H4 (cell line): ENCODE results near the gene PLCB1. TPM values are rescaled to one million over a fixed set of nuclear protein-coding genes. Genes with fewer than 3 reads are reported as not detected.
"Not testable (repeated sequence)": the region's sequence is repeated elsewhere in the genome, so short reads cannot be mapped to it uniquely, and the experiment has no call there.

ENCODE experiments used
- DNase-seq: peaks from one replicate; pipeline ENCODE4 v3.0.0-alpha.2; 2015; ENCODE audit warnings: low spot score
- total RNA-seq: library from RNA; depleted of rRNA; stranded (reverse); fragments of >200 nt; shearing (Covaris generic); gene quantifications from 2 replicates; pipeline ENCODE4 v1.2.3, GENCODE V29; 2014

Gene PLCB1
- total RNA-seq, 1 experiment from 2014 or later: 9.0 TPM

GRCh38 chr20:8602389-8603116 is 470.5 kb downstream of the PLCB1 start:
- peak; percentile 9 for DNase-seq

GRCh38 chr20:8608470-8608869 is 476.4 kb downstream of the PLCB1 start:
- no peak for DNase-seq

DNA sequence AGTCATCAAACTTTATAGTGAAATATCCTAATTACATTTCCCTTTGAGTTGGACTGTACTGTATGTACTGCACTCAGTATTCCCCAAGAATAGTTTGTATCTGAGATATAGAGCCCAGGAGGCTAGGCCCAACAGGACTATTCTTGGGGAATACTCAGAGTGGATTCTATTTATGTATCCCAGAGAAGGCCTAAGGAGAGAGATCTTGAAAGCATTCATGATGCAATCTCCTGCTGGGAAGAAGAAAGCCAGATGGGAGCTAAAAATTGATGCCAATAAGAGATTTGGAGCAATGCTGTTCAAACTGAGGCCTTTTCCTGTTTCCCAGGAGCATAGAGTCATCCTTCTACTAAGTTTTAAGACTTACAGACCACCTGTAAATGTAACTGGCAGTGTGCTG is 484.7 kb downstream of the PLCB1 start:
- DNase-seq: no peak

- no peak for DNase-seq
Measured at GRCh38 chr20:8621001-8621400, 488.9 kb downstream of the PLCB1 start.

- DNase-seq: no peak
Measured at GRCh38 chr20:8624046-8624445, 492.0 kb downstream of the PLCB1 start.

DNA sequence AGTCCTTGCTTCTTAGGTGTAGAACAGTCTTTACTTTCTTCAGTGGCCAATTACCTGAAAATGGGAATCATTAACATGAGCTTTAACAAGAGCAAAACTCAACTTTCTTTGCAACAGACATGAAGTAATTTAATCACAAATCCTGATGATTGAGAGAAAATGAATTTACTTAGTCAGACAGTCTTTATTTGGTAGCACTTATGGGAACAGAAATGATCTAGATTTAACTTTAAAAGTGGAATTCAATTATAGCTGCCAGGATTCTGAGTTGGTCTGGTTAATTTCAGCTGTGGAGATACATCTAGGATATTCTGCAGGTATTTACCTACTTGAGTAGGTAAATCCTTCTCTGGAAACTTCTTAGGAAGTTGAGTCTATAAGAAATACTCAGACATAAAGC is 492.6 kb downstream of the PLCB1 start:
- no peak for DNase-seq

DNA sequence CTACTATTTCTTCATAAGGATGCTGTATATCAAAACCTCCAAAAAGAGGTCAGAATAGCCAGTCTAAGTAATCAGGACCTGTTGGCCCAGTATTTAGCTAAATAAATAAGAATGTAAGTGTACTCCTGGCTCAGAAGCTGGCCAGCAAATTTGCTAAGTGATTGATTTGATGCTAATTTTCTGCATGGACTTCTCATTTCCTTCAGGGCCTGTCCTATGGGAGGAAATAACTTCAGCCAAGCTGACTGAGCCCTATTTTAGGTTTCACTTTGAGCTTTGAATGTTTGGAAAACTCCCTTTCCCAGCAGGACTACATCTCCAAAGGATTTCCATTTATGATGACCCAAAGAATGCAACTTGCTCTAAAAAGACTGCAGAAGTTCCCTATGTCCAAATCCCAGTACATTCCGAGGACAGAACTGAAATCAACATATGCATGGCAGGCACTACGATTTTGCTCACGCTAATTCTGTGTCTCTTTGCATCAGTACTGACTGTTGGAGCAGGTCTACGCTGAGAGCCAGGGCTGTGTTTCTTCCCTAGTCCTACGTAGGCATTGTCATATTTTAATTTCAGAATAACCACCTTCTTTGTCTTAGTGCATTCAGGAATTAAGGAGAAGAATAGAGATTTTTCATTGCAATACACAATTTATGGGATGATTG is 495.4 kb downstream of the PLCB1 start:
- no peak for DNase-seq

GRCh38 chr20:8631271-8631670 is 499.2 kb downstream of the PLCB1 start:
- DNase-seq: no peak

DNA sequence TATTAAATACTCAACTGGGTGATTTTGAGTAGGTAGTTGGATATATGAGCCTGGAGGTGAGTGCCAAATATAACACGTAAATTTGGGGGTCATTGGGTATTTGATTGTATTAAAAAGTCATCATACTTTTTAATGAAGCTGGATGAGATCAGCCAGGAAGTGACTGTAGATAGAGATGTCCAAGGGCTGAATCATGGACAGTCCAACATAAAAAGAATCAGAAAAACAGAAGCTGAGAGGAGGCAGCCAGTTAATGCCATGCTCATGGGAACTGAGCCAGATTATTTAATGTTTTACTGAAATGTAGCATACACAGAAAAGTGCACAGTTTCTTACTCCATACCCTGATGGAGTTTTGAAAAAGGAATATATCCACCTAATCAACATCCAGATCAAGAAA is 501.3 kb downstream of the PLCB1 start:
- DNase-seq: no peak

GRCh38 chr20:8635048-8635572 is 503.0 kb downstream of the PLCB1 start:
- no peak for DNase-seq

- DNase-seq: no peak
Measured at GRCh38 chr20:8635837-8636236, 503.8 kb downstream of the PLCB1 start.

- no peak for DNase-seq
Measured at GRCh38 chr20:8639112-8639778, 507.2 kb downstream of the PLCB1 start.

- DNase-seq: no peak
Measured at GRCh38 chr20:8640461-8640860, 508.4 kb downstream of the PLCB1 start.

DNA sequence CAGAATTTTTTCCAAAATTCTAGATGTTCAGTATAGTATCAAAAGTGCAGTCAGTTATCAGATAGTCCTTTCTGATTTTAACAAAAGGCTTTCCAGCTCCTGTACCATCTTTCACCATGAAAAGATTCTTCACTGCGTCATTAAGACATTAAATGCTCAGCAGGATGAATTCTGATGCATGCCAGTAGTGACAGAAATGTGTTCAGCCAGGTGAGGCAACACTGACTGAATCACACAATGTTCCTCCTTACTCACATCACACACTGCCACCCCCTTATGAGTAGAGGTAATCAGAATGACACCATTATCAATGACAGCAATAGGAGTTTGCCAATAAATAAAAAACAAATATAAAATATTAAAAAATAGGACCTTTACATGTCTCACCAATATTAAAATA is 510.2 kb downstream of the PLCB1 start:
- no peak for DNase-seq

DNA sequence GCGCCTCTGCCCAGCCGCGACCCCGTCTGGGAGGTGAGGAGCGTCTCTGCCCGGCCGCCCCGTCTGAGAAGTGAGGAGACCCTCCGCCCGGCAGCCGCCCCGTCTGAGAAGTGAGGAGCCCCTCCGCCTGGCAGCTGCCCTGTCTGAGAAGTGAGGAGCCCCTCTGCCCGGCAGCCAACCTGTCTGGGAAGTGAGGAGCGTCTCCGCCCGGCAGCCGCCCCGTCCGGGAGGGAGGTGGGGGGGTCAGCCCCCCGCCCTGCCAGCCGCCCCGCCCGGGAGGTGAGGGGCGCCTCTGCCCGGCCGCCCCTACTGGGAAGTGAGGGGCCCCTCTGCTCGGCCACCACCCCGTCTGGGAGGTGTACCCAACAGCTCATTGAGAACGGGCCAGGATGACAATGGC is 512.4 kb downstream of the PLCB1 start:
- not testable (repeated sequence) for DNase-seq

DNA sequence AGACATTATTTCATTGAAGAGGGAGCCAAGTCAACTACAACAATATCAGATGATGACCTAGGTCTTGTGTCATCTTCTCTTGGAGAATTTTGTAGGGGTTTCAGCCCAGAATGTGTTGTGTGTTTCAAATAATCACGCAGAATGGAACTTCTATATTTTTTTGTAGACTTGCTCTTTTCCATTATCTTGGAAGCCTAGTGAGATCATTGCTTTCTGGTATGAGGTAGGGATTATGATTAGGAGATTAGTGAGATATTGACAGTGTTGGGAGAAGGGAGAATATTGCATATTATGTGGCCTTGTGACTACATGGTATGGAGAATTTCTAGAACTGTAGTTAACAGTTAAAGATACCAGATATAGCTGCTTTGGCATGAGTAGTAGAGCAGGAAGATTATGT is 513.3 kb downstream of the PLCB1 start:
- no peak for DNase-seq

GRCh38 chr20:8646033-8646441 is 514.0 kb downstream of the PLCB1 start:
- peak; percentile 25 for DNase-seq

- peak; percentile 24 for DNase-seq
Measured at GRCh38 chr20:8646716-8647115, 514.6 kb downstream of the PLCB1 start.

- DNase-seq: no peak
Measured at GRCh38 chr20:8647961-8648441, 515.9 kb downstream of the PLCB1 start.

GRCh38 chr20:8648466-8648865 is 516.4 kb downstream of the PLCB1 start:
- no peak for DNase-seq

DNA sequence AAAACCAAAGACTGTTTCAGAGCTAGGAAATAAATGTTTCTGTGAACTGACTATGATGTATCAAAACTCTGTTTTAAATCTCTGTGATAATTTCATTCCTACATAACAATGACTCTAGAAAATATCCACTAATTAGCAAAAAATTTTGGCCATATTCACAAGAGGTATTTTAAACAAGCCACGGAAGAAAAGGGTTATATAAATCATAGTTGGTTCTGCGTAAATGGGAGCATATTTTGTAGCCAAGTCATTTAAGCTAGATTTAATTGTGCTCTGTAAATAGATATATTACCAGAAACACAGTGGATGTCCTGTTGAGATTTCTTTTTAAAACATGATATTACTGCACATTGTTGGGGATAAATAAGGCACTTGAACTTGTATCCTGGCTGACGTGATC is 520.3 kb downstream of the PLCB1 start:
- DNase-seq: no peak

- DNase-seq: no peak
Measured at GRCh38 chr20:8654486-8654885, 522.4 kb downstream of the PLCB1 start.

- no peak for DNase-seq
Measured at GRCh38 chr20:8656335-8656734, 524.3 kb downstream of the PLCB1 start.
